GM23338 (cell line): ENCODE measurements around the gene TRIM32.

Experiments
- CTCF ChIP-seq, 2 experiments: fragments of 200-600 bp in 1 of 2; sonication (generic) in 1 of 2; conservative IDR thresholded peaks; 2 replicates each; pipeline versions ENCODE4 v1.5.1 to v1.6.1; 2016 to 2017; ENCODE audit warnings: antibody characterized with exemption in 2 of 2, low read depth in 2 of 2, mild to moderate bottlenecking in 2 of 2, moderate library complexity in 1 of 2
- ETS1 ChIP-seq: IDR thresholded peaks from 2 replicates; pipeline ENCODE4 v1.6.1; 2016; ENCODE audit warnings: antibody characterized with exemption
- POLR2AphosphoS5 ChIP-seq: IDR thresholded peaks from 2 replicates; pipeline ENCODE4 v1.6.1; 2016; ENCODE audit warnings: antibody characterized with exemption, low read depth
- REST ChIP-seq: IDR thresholded peaks from one replicate; pipeline ENCODE4 v1.6.1; 2018; ENCODE audit warnings: antibody characterized with exemption; ENCODE audit not compliant: unreplicated experiment

GRCh38 chr9:116674210-116674980 is 12.7 kb upstream of the TRIM32 start:
- TF ChIP-seq CTCF (conservative IDR thresholded peaks at IDR 0.05; ENCODE audit: low read depth in 2 of 2) (no peak), POLR2AphosphoS5 (no peak), ETS1 (no peak), REST (no peak)
